Measurements from ENCODE around the gene ATPAF1.
A peak's percentile ranks its signal among the peaks of the same experiment; 100 is the strongest.

ATPAF1 gene

GRCh38 chr1:46650491-46650890, 17.7 kb downstream of the ATPAF1 start:
- DNase-seq (ENCODE audit: low read depth) = no peak

- DNase-seq (ENCODE audit: low read depth) = no peak
Observed at GRCh38 chr1:46649764-46650163, 18.4 kb downstream of the ATPAF1 start.

GRCh38 chr1:46647611-46648010, 20.6 kb downstream of the ATPAF1 start:
- DNase-seq (ENCODE audit: low read depth) = no peak

GRCh38 chr1:46646844-46647243, 21.3 kb downstream of the ATPAF1 start:
- no peak for DNase-seq (ENCODE audit: low read depth)

GRCh38 chr1:46646331-46646730, 21.8 kb downstream of the ATPAF1 start:
- no peak for DNase-seq (ENCODE audit: low read depth)

GRCh38 chr1:46645815-46646214, 22.3 kb downstream of the ATPAF1 start:
- no peak for DNase-seq (ENCODE audit: low read depth)

GRCh38 chr1:46643368-46643775, 24.8 kb downstream of the ATPAF1 start:
- no peak for DNase-seq (ENCODE audit: low read depth)

- no peak for DNase-seq (ENCODE audit: low read depth)
Observed at GRCh38 chr1:46642115-46642680, 26.0 kb downstream of the ATPAF1 start.

- no peak for DNase-seq (ENCODE audit: low read depth)
Observed at GRCh38 chr1:46639547-46639946, 28.6 kb downstream of the ATPAF1 start.

- DNase-seq (ENCODE audit: low read depth) = no peak
Observed at GRCh38 chr1:46638921-46639320, 29.2 kb downstream of the ATPAF1 start.

GRCh38 chr1:46637444-46638083, 30.6 kb downstream of the ATPAF1 start:
- DNase-seq (ENCODE audit: low read depth) = no peak

- DNase-seq (ENCODE audit: low read depth) = no peak
Observed at GRCh38 chr1:46635205-46635604, 33.0 kb downstream of the ATPAF1 start.

GRCh38 chr1:46630719-46631118, 37.4 kb downstream of the ATPAF1 start:
- DNase-seq (ENCODE audit: low read depth) = no peak

- DNase-seq (ENCODE audit: low read depth) = no peak
Observed at GRCh38 chr1:46623743-46624644, 44.2 kb downstream of the ATPAF1 start.

- DNase-seq (ENCODE audit: low read depth) = no peak
Observed at GRCh38 chr1:46622344-46622743, 45.8 kb downstream of the ATPAF1 start.

- DNase-seq (ENCODE audit: low read depth) = no peak
Observed at GRCh38 chr1:46621930-46622329, 46.2 kb downstream of the ATPAF1 start.

- no peak for DNase-seq (ENCODE audit: low read depth)
Observed at GRCh38 chr1:46619656-46620258, 48.4 kb downstream of the ATPAF1 start.

GRCh38 chr1:46618754-46619415, 49.3 kb downstream of the ATPAF1 start:
- DNase-seq (ENCODE audit: low read depth) = no peak

- no peak for DNase-seq (ENCODE audit: low read depth)
Observed at GRCh38 chr1:46617833-46618232, 50.3 kb downstream of the ATPAF1 start.

GRCh38 chr1:46617108-46617800, 50.9 kb downstream of the ATPAF1 start:
- DNase-seq (ENCODE audit: low read depth) = no peak

- DNase-seq (ENCODE audit: low read depth) = peak; percentile 42
Observed at GRCh38 chr1:46616277-46617107, 51.7 kb downstream of the ATPAF1 start, which contains the start of gene MOB3C. Gene MOB3C, minus strand, starts transcription at chr1:46616811. Its CDS starts 3,490 bp downstream, at chr1:46613321.
